H1 (cell line): ENCODE measurements around the gene MYLK. TPM values are rescaled to one million over a fixed set of nuclear protein-coding genes. Genes with fewer than 3 reads are reported as not detected.

Source experiments
- BRCA1 ChIP-seq: IDR thresholded peaks from 2 replicates; pipeline ENCODE4 v1.6.1; 2012; ENCODE audit warnings: low read depth, low read length, improper control_type of control experiment
- RBBP5 ChIP-seq: IDR thresholded peaks from 2 replicates; pipeline ENCODE4 v1.7.1; 2012; ENCODE audit warnings: low read depth, mild to moderate bottlenecking, inconsistent platforms, low read length, moderate library complexity, borderline replicate concordance
- SIN3A ChIP-seq, 2 experiments: IDR thresholded peaks in 1 of 2; conservative IDR thresholded peaks in 1 of 2; 2 replicates each; pipeline ENCODE4 v1.6.1; 2011 to 2012; ENCODE audit warnings: low read length in 2 of 2, improper control_type of control experiment in 1 of 2, low read depth in 1 of 2, mild to moderate bottlenecking in 1 of 2
- TCF12 ChIP-seq: IDR thresholded peaks from 2 replicates; pipeline ENCODE4 v1.6.1; 2011; ENCODE audit warnings: low read depth, mild to moderate bottlenecking, low read length
- polyA plus RNA-seq, 7 experiments: library from polyadenylated mRNA; depleted of rRNA in 3 of 7; stranded (reverse) in 5 of 7; unstranded in 2 of 7; fragments of >200 nt in 5 of 7; fragments of 200-250 nt in 2 of 7; gene quantifications; 1 replicate in 5 of 7; 2 replicates in 1 of 7; 4 replicates in 1 of 7; pipeline versions ENCODE4 v1.2.1 to v1.2.3, GENCODE V29; 2011 to 2013; ENCODE audit warnings: missing spikeins in 2 of 7, mixed read lengths in 2 of 7
- total RNA-seq: library from RNA; stranded (reverse); fragmentation: NEBNext Ultra II Directional; extraction: Animal tissue kit (Norgen Biotek cat#: 25700); gene quantifications from 2 replicates; pipeline ENCODE4 v1.2.1, GENCODE V29; 2021
- TF ChIP-seq, protein P1 (sequence below): fragments of 300-600 bp; sonication (generic); IDR thresholded peaks from 2 replicates; pipeline ENCODE4 v1.7.1; 2012; ENCODE audit warnings: low read length, moderate library complexity, mild to moderate bottlenecking, inconsistent platforms; ENCODE audit not compliant: insufficient replicate concordance

The MYLK gene
- total and polyA plus RNA-seq, 2 of the 8 experiments (the other 6 are each of a cell fraction or from before 2014, with no cell fraction given), result 11.6 to 21.3 TPM

GRCh38 chr3:123805504-123805903 is 78.6 kb downstream of the MYLK start (continued):
- TF ChIP-seq, protein P1, sequence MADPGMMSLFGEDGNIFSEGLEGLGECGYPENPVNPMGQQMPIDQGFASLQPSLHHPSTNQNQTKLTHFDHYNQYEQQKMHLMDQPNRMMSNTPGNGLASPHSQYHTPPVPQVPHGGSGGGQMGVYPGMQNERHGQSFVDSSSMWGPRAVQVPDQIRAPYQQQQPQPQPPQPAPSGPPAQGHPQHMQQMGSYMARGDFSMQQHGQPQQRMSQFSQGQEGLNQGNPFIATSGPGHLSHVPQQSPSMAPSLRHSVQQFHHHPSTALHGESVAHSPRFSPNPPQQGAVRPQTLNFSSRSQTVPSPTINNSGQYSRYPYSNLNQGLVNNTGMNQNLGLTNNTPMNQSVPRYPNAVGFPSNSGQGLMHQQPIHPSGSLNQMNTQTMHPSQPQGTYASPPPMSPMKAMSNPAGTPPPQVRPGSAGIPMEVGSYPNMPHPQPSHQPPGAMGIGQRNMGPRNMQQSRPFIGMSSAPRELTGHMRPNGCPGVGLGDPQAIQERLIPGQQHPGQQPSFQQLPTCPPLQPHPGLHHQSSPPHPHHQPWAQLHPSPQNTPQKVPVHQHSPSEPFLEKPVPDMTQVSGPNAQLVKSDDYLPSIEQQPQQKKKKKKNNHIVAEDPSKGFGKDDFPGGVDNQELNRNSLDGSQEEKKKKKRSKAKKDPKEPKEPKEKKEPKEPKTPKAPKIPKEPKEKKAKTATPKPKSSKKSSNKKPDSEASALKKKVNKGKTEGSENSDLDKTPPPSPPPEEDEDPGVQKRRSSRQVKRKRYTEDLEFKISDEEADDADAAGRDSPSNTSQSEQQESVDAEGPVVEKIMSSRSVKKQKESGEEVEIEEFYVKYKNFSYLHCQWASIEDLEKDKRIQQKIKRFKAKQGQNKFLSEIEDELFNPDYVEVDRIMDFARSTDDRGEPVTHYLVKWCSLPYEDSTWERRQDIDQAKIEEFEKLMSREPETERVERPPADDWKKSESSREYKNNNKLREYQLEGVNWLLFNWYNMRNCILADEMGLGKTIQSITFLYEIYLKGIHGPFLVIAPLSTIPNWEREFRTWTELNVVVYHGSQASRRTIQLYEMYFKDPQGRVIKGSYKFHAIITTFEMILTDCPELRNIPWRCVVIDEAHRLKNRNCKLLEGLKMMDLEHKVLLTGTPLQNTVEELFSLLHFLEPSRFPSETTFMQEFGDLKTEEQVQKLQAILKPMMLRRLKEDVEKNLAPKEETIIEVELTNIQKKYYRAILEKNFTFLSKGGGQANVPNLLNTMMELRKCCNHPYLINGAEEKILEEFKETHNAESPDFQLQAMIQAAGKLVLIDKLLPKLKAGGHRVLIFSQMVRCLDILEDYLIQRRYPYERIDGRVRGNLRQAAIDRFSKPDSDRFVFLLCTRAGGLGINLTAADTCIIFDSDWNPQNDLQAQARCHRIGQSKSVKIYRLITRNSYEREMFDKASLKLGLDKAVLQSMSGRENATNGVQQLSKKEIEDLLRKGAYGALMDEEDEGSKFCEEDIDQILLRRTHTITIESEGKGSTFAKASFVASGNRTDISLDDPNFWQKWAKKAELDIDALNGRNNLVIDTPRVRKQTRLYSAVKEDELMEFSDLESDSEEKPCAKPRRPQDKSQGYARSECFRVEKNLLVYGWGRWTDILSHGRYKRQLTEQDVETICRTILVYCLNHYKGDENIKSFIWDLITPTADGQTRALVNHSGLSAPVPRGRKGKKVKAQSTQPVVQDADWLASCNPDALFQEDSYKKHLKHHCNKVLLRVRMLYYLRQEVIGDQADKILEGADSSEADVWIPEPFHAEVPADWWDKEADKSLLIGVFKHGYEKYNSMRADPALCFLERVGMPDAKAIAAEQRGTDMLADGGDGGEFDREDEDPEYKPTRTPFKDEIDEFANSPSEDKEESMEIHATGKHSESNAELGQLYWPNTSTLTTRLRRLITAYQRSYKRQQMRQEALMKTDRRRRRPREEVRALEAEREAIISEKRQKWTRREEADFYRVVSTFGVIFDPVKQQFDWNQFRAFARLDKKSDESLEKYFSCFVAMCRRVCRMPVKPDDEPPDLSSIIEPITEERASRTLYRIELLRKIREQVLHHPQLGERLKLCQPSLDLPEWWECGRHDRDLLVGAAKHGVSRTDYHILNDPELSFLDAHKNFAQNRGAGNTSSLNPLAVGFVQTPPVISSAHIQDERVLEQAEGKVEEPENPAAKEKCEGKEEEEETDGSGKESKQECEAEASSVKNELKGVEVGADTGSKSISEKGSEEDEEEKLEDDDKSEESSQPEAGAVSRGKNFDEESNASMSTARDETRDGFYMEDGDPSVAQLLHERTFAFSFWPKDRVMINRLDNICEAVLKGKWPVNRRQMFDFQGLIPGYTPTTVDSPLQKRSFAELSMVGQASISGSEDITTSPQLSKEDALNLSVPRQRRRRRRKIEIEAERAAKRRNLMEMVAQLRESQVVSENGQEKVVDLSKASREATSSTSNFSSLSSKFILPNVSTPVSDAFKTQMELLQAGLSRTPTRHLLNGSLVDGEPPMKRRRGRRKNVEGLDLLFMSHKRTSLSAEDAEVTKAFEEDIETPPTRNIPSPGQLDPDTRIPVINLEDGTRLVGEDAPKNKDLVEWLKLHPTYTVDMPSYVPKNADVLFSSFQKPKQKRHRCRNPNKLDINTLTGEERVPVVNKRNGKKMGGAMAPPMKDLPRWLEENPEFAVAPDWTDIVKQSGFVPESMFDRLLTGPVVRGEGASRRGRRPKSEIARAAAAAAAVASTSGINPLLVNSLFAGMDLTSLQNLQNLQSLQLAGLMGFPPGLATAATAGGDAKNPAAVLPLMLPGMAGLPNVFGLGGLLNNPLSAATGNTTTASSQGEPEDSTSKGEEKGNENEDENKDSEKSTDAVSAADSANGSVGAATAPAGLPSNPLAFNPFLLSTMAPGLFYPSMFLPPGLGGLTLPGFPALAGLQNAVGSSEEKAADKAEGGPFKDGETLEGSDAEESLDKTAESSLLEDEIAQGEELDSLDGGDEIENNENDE, result no peak
- TF ChIP-seq RBBP5, result no peak
- no peak for TF ChIP-seq BRCA1
- TF ChIP-seq SIN3A (conservative IDR thresholded peaks at IDR 0.05 in 1 of 2, IDR thresholded peaks at IDR 0.05 in 1 of 2; ENCODE audit: low read depth in 1 of 2, low read length in 2 of 2), result no peak
- TF ChIP-seq TCF12, result no peak
